ENCODE results near the gene USF2. TPM values are rescaled to one million over a fixed set of nuclear protein-coding genes. Genes with fewer than 3 reads are reported as not detected.
A peak's percentile ranks its signal among the peaks of the same experiment; 100 is the strongest.

The USF2 gene
- total RNA-seq, 1 experiment from 2014 or later: 43.9 TPM

DNA sequence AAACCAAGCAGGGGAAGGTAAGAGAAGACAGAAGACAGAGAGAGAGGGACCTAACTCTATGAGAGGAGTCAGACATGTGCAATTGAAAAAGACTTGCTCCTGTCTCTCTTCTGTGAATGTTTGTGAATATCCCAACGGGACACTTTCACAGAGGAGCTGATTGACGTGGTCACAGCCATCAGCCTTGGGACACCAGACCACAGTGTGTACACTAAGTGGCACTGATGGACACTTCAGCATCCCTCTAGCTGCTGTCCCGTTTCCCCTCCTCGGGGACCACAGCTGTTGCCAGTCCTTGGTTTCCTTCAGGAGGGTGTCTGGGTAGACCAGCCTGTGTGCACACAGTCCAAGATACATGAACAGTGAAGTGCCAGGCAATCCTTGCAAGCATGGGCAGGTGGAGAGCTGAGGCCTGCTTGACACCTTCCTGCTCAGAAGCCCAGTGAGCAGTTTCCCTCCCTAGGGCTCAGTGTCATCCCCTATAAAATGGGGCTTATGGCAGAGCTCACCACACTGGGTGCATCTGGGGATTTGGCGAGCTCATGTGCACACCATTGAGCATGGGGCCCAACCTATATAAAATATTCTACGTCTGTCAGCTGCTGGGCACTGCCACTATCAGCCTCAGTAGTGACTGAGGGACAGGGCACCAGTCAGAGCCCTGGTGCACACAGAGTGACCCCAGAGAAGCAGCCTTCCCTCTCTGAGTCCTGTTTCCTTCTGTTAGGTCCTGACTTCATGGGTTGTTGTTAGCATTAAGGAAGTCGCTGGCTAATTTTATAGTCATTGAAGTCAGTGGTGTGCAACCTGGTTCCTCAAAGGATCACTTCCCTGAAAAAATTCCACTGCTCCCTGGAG, 4.3 kb upstream of the USF2 start:
- no peak for DNase-seq (ENCODE audit: extremely low read depth, low read depth)

DNA sequence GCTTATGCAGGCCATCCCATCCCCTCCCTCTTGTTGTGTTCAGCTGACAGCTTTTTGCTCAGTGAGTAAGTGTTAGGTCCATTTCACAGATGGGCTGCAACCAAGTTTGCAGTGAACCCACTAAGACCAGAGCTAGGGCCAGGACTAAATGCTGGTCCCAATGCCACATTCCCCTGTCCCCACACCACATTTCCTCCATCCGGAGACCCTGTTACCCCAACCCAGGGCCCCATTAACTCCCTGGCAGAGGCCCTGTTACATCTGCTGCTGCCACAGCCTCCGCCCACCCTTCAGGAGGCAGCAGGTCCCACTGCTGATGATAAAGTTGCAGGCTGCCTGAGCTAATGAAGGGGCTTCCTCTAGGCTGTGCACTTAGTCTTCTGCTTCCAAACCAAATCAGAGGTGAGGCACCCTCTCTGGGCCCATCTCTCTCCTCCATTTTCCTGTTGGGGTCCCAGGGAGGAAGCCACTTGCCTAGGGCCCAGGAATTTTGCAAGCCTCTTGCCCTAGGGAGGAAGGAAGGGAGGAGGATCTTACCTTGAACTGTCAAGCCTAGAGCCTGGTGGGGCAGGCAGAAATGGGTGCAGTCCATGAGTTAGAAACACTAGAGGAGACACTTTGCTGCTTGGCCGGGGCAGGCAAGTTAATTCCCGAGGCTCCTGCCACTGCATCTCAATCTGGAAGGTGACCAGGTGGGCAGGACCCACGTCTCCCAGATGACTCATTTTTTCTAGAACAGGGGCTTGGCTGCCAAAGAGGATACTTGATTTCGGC, 3.4 kb upstream of the USF2 start:
- DNase-seq (ENCODE audit: extremely low read depth, low read depth): no peak

DNA sequence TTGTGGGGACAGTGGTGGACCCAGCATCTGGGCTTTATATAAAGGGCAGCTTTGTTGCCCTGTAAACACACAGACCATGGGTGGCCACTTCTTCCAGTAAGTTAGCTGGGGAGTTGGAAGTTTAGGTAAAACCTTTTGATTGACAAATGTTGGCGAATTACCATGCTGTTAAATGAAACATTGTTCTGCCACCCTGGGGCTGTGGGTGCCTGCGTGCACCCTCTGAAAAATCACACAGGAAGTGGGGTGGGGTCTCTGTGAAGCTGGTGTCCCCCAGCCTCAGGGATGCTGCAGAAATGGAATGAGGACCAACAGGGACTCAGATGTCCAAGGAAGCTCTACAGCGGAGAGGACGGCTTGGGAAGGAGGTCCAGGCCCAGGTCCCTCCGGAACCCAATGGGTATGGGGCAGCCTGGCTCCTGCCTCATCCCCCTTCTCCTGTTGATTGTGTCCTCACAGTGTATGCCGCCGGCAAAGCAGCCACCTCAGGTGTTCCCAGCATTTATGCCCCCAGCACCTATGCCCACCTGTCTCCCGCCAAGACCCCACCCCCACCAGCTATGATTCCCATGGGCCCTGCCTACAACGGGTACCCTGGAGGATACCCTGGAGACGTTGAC, 2.8 kb upstream of the USF2 start:
- no peak for DNase-seq (ENCODE audit: extremely low read depth, low read depth)

DNA sequence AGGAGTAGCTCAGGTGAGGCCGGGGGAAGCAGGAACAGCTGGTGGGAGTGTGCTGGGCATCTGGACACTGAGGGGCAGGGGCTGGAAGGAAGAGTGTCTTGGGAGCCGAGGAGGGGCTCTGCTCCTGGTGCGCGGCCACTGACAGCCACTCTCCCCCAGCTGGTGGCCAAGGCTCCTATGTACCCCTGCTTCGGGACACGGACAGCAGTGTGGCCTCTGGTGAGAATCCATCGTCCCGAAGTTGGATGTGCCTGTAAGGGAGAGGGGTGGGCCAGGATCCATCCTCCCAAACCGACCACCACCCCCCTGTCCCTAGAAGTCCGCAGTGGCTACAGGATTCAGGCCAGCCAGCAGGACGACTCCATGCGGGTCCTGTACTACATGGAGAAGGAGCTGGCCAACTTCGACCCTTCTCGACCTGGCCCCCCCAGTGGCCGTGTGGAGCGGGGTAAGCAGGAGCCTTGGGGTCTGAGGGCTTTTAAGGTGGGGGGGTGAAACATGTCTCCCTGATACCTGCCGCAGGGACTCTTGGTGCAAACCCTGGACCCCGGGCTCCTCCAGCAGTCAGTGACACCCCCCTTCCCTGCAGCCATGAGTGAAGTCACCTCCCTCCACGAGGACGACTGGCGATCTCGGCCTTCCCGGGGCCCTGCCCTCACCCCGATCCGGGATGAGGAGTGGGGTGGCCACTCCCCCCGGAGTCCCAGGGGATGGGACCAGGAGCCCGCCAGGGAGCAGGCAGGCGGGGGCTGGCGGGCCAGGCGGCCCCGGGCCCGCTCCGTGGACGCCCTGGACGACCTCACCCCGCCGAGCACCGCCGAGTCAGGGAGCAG, 2.0 kb upstream of the USF2 start:
- DNase-seq (ENCODE audit: extremely low read depth, low read depth): no peak

DNA sequence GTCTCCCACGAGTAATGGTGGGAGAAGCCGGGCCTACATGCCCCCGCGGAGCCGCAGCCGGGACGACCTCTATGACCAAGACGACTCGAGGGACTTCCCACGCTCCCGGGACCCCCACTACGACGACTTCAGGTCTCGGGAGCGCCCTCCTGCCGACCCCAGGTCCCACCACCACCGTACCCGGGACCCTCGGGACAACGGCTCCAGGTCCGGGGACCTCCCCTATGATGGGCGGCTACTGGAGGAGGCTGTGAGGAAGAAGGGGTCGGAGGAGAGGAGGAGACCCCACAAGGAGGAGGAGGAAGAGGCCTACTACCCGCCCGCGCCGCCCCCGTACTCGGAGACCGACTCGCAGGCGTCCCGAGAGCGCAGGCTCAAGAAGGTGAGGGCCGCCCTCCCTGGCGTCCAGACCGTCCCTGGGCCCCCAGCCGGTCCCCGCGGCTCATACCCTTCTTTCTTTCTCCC, 1.4 kb upstream of the USF2 start:
- DNase-seq (ENCODE audit: extremely low read depth, low read depth): peak; percentile 20

DNA sequence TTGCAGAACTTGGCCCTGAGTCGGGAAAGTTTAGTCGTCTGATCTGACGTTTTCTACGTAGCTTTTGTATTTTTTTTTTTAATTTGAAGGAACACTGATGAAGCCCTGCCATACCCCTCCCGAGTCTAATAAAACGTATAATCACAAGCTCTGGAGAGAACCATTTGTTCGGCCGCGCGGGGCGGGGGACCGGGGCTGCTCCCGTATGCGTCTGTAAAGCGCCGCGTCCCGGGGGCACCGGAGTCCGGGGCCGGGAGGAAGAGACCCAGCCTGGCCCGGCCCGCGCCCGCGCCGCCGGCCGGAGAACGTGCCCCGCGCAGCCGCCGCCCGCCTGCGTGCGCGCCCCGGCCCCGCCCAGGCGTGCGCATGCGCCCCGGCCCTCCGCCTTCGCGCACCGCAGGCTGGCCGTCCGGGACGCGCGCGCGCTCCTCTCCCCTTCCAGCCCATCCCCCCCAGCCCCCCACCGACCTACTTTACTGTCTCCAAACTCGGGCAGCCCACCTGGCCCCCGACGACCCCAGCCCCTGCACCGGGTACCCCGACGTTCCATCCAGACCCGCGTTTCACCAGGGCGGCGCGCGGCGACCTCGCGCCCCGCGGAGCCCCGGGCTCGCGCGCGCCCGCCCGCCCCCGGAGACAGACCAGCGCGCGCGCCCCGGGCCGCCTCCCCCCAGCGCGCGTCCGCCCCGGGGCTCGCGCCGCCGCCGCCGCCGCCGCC, 785 bp upstream of the USF2 start:
- peak; percentile 58 for DNase-seq (ENCODE audit: extremely low read depth, low read depth)

DNA sequence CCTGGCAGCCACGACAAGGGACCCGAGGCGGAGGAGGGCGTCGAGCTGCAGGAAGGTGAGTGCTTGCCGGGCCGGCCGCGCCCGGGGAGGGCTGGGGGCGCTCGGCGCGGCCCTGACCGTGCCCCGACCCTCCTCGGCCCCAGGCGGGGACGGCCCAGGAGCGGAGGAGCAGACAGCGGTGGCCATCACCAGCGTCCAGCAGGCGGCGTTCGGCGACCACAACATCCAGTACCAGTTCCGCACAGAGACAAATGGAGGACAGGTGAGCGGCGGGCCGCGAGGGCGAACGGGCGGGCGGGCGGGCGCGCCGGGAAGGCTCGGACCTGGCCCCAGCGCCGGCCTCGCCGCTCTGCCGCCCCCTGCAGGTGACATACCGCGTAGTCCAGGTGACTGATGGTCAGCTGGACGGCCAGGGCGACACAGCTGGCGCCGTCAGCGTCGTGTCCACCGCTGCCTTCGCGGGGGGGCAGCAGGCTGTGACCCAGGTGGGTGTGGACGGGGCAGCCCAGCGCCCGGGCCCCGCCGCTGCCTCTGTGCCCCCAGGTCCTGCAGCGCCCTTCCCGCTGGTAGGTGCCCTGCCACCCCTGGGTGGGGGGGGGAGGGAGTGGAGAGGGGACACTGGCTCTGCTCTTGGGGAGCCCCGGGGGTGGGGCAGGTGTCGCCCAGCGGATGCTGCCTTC, 816 bp downstream of the USF2 start:
- DNase-seq (ENCODE audit: extremely low read depth, low read depth): peak; percentile 62

DNA sequence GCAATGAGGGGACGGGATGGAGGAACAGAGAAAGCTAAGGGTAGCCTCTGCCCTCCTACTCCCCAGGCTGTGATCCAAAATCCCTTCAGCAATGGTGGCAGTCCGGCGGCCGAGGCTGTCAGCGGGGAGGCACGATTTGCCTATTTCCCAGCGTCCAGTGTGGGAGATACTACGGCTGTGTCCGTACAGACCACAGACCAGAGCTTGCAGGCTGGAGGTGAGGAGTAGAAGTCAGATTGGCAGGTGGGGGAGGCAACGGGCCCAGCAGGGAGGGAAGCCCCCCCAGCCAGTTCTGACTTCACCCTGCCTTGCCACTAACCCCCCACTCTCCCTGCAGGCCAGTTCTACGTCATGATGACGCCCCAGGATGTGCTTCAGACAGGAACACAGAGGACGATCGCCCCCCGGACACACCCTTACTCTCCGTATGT, 1.6 kb downstream of the USF2 start:
- DNase-seq (ENCODE audit: extremely low read depth, low read depth): no peak

DNA sequence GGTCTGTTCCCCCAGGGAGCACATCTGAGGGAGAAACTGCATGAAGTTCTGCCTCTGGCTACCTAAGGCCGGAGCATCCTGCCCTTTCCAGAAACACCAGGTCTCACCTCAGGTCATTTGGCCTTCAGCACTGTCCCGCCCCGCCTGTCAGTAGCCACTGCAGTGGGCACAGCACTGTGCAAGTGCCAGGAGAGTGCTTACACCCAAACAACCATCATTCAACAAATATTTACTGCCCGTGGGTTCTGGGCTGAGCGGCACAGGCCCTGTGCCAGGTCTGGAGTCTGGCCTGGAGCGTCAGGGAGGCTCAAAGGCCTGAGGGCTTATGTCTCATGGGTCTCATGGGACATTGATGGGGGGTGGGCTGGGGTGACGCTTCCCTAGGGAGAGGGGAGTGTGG, 2.8 kb downstream of the USF2 start:
- DNase-seq (ENCODE audit: extremely low read depth, low read depth): no peak

DNA sequence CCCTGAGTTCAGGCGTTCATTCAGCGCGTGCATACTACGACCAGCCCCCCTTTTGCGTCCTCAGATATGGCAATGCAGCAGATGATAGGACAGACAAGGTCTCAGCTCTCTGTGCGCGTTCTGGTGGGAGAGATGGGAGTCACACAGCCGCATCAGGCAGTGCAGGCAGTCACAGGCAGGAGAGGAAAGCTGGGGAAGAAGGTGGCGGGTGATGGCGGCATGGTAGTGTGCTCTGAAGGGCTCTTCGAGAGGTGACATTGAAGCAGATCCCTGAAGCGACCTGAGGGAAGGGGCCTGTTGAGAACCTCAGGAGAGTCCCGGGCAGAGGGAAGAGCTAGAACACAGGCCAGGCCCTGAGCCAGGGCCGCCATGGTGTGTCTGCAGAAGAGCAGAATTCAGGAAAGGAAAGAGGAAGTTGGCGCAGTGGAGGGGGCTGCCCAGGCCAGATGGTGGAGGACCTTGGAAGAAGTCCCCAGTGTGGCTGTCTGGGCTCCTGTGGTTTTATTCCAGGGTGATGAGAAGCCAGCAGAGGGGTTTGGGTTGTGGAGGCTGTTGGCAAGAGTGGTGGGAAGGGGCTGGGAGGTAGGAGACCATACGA, 3.5 kb downstream of the USF2 start:
- DNase-seq (ENCODE audit: extremely low read depth, low read depth): no peak

DNA sequence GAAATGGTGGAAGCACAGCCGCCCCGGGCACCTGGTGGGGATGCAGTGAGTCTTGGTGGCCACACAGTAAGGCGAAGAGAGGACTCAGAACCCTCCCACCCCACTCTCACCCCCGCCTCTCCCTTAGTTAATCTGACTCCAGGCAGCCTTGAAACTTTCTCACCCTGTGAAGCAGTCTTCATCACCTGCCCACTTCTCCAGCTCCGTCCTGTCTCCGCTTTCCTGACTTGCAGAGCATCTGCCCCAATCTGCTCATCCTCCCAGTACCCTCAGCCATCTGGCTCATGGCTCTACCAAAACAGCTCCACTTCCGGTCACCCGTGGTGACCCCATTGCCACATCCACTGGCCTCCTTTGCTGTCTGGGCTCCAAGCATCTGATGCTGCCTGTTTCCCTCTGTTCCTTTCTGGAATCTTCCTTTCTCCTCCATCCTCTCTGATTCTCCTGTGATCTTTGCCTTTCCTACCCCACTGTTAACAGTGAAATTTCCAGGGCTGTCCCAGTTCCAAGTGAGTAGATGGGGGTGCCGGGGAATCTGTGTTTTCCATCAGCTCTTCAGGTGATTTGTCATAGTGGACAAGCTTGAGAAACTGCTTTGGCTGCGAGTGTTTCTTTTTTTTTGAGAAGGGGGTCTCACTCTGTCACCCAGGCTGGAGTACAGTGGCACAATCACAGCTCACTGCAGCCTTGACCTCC, 4.3 kb downstream of the USF2 start:
- no peak for DNase-seq (ENCODE audit: extremely low read depth, low read depth)

DNA sequence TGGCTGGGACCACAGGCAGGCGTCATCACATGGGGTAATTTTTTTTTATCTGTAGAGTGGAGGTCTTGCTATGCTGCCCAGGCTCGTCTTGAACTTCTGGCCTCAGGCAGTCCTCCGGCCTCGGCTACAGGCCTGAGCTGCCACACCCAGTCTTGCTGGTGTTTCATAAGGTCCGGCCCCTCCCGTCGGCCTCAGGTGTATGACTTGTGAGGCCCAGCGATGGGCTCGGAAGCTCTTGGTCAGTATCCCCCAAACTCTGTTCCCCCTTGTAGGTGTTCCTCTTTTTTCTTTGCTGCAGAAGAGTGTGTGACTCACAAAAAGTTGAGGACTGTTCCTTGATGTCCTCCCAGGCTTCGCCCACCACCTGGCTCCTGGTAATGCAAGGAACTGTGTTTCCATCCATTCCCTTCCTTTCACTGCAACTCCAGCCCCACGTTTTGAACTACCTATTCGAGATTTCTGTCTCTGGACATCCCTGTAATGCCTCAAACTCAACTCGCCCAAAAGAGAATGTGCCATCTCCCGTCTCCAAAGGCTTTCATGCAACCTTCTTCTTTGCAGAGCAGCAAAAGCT, 5.0 kb downstream of the USF2 start:
- DNase-seq (ENCODE audit: extremely low read depth, low read depth): no peak

DNA sequence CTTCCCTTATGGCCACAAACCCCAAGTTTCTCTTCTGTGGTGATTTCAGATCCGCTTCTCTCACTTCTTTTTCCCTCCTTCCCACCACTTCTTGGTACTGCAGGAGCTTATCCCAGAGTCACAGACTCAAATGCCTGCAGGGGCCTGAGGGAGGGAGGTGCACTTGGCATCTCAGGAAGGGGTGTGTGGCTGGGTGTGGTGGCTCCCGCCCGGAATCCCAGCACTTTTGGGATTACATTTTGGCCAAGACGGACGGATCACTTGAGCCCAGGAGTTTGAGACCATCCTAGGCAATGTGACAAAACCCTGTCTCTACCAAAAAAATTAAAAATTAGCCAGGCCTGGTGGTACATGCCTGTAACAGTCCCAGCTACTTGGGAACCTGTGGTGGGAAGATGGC, 5.6 kb downstream of the USF2 start:
- no peak for DNase-seq (ENCODE audit: extremely low read depth, low read depth)

DNA sequence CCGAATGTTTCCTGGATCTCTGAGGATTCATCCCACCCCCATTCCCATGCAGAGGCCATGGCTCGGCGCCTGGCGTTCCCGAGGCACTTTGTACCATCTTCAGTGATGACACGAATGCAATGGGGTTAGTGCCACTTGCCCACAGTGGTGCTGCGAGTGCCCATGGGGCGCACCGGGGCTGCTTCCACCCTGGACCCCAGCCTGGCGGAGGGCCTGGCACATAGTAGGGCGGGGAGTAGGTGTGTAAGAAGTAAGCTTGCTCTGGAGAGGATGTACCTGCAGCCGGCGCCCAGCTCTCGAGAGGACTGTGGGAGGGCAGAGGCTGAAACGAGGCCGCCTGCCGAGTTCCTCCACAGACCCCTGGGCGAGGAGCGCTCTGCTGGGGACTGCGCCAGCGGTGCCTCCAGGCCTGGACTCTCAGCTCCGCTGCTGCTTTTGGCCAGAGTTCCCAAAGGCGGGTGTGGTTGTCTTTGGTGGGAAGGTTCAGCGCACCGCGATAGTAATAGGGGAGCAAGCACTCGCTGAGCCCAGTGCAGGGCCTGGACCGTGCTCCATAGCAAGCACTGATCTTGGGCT, 8.0 kb downstream of the USF2 start:
- DNase-seq (ENCODE audit: extremely low read depth, low read depth): no peak

DNA sequence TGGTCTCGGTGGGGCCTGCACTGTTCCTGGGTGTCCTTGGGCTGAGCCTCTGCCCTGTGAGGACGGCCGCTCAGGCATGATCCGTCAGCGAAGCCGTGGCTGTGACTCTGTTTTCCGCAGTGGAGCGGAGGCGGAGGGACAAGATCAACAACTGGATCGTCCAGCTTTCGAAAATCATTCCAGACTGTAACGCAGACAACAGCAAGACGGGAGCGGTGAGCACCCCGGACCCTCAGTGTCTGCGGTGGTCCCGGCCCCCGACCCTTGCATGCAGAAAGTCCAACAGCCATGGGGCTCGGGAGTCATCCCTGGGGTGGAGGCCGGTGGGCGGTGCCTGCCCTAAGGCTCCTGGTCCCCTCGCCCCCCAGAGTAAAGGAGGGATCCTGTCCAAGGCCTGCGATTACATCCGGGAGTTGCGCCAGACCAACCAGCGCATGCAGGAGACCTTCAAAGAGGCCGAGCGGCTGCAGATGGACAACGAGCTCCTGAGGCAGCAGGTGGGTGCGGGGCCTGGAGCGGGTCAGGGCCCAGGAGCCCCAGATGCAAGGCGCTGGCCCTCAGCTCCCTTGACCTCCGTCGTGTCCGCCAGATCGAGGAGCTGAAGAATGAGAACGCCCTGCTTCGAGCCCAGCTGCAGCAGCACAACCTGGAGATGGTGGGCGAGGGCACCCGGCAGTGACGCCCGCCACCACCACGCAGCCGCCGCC, 10.0 kb downstream of the USF2 start:
- no peak for DNase-seq (ENCODE audit: extremely low read depth, low read depth)

DNA sequence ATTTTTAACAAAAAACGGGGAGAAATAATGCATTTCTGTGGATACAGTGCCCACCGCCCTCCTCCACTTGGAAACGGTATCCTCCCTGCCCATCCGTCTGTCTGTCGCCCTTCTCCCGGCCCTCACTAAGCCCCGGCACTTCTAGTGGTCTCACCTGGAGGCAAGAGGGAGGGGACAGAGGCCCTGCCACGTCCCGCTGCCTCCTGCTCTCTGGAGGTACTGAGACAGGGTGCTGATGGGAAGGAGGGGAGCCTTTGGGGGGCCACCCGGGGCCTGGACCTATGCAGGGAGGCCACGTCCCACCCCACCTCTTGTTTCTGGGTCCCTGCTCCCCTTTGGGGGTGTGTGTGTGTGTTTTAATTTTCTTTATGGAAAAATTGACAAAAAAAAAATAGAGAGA, 10.6 kb downstream of the USF2 start:
- DNase-seq (ENCODE audit: extremely low read depth, low read depth): no peak

Measured in NCI-H460 (cell line).